Measurements from ENCODE around the gene NUBP2.

Gene NUBP2

GRCh38 chr16:1772908-1773702, 9.7 kb upstream of the NUBP2 start, which contains the start of gene MRPS34:
MRPS34 (minus strand) TSS chr16:1773134; CDS start chr16:1773119, 15 bp downstream.
- peak within 1 kb of the TSS; percentile 81 for H3K4me3 ChIP-seq (ENCODE audit: low read depth, low read length)
- peak; percentile 82 for TF ChIP-seq CTCF (IDR thresholded peaks at IDR 0.05; ENCODE audit: insufficient read depth, low read length, missing control alignments)
- ChIA-PET CTCF (interaction anchor here (0.6 to 3.0 kb wide), 8 partner anchors 9 to 67 kb away, joined by 3 to 13 read pairs (median 6); partner anchors contain the start of genes FAHD1, MAPK8IP3, NUBP2 and SPSB3), POLR2A (interaction anchor here (0.9 to 4.3 kb wide), 5 partner anchors 9 to 81 kb away, joined by 3 to 31 read pairs (median 4); partner anchors contain the start of genes NUBP2 and SPSB3)
- no peak for DNase-seq (ENCODE audit: low read depth, low spot score)

- no peak for TF ChIP-seq CTCF (IDR thresholded peaks at IDR 0.05; ENCODE audit: insufficient read depth, low read length, missing control alignments)
- CTCF ChIA-PET = interaction anchor here (0.6 to 3.0 kb wide), 7 partner anchors 9 to 169 kb away, joined by 3 to 13 read pairs (median 5); partner anchors contain the start of genes FAHD1, MAPK8IP3, MSRB1 and NUBP2
- peak overlapping the region; percentile 81 for H3K4me3 ChIP-seq (ENCODE audit: low read depth, low read length)
- POLR2A ChIA-PET = interaction anchor here (1.2 to 1.4 kb wide), 2 partner anchors 9 to 67 kb away, joined by 3 to 9 read pairs; partner anchors contain the start of genes NUBP2 and SPSB3
- no peak for DNase-seq (ENCODE audit: low read depth, low spot score)
These were observed 8.9 kb upstream of the NUBP2 start for GRCh38 chr16:1773703-1774447.

GRCh38 chr16:1774448-1774780, 8.3 kb upstream of the NUBP2 start:
- POLR2A ChIA-PET = interaction anchor here (1.2 to 1.4 kb wide), 2 partner anchors 8 to 67 kb away, joined by 3 to 9 read pairs; partner anchors contain the start of genes NUBP2 and SPSB3
- CTCF ChIA-PET = interaction anchor here (0.8 to 3.0 kb wide), 6 partner anchors 8 to 165 kb away, joined by 3 to 13 read pairs (median 6); partner anchors contain the start of genes FAHD1, MAPK8IP3, NUBP2 and SPSB3
- no peak for DNase-seq (ENCODE audit: low read depth, low spot score)
- TF ChIP-seq CTCF (IDR thresholded peaks at IDR 0.05; ENCODE audit: insufficient read depth, low read length, missing control alignments) = no peak
- H3K4me3 ChIP-seq (ENCODE audit: low read depth, low read length) = peak overlapping the region; percentile 81

GRCh38 chr16:1775006-1775845, 7.5 kb upstream of the NUBP2 start:
- no peak overlapping the region for H3K4me3 ChIP-seq (ENCODE audit: low read depth, low read length)
- DNase-seq (ENCODE audit: low read depth, low spot score) = no peak
- no peak for TF ChIP-seq CTCF (IDR thresholded peaks at IDR 0.05; ENCODE audit: insufficient read depth, low read length, missing control alignments)
- ChIA-PET CTCF (interaction anchor here (0.8 to 3.0 kb wide), 3 partner anchors 12 to 157 kb away, joined by 3 to 13 read pairs (median 3); partner anchors contain the start of gene MAPK8IP3), POLR2A (interaction anchor here (0.7 to 1.2 kb wide), 3 partner anchors 68 to 190 kb away, joined by 3 read pairs; partner anchors contain the start of gene RPS2)

GRCh38 chr16:1775846-1776671, 6.7 kb upstream of the NUBP2 start:
- CTCF ChIA-PET = interaction anchor here (3.0 kb wide), 1 partner anchor 70 kb away, joined by 13 read pairs; the partner anchor contains the start of gene MAPK8IP3
- POLR2A ChIA-PET = interaction anchor here (0.7 kb wide), 1 partner anchor 189 kb away, joined by 3 read pairs; the partner anchor contains the start of gene RPS2
- no peak for TF ChIP-seq CTCF (IDR thresholded peaks at IDR 0.05; ENCODE audit: insufficient read depth, low read length, missing control alignments)
- H3K4me3 ChIP-seq (ENCODE audit: low read depth, low read length) = no peak overlapping the region
- no peak for DNase-seq (ENCODE audit: low read depth, low spot score)
